ENCODE results near the gene CHRNA4.
"Not testable (repeated sequence)": the region's sequence is repeated elsewhere in the genome, so short reads cannot be mapped to it uniquely, and the experiment has no call there.

CHRNA4 gene

DNA sequence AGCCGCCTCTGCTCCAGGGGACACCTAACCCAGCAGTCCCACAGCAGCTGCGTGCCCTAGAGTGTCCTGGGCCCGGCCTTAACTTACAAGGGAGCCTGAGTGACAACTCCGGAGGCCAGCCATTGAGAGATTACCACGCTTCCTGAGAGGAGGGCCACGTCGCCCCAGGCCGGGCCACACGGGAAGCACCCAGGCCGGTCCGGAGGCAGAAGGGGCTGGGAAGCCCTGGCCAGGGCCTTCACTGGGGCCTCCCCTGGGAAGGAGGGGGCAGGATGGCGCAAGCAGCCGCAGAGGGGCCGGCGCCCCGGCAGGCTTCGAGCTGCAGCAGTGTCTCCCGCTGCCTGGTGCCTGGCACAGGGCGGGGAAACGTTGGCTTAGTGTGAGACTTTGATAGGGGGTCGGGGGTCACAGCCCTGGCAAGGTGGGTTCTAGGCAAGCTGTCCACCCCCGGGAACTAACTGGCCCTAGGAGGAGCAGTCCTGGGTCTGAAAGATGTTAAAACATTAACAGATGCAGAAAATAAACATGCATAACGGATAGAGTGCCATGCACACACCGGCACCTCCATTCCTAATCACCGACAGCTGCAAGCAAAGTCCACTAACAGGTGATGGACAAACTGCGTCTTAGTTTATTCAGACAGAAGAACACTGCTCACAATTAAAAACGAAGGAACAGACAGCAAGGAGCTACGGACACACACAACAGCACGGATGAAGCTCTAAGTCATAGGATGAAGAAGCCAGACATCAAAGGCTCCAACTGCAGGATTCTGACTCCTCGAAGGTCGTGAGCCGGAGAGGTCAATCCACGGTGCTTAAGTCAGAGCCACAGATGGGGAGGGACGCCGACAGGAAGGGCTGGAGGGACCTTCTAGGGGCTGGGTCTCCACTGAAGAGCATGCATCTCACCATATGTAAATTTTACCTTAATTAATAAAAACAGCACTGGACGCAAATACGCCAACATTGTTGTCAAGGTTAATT is 17.4 kb downstream of the CHRNA4 start:
- TF ChIP-seq, protein P1, sequence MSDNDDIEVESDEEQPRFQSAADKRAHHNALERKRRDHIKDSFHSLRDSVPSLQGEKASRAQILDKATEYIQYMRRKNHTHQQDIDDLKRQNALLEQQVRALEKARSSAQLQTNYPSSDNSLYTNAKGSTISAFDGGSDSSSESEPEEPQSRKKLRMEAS (IDR thresholded peaks at IDR 0.05; ENCODE audit: low read depth, low read length) = no peak
- no peak for TF ChIP-seq CTCF (IDR thresholded peaks at IDR 0.05; ENCODE audit: low read depth, low read length)
- no peak for TF ChIP-seq POLR2A (IDR thresholded peaks at IDR 0.05; ENCODE audit: extremely low read depth, insufficient read length)
- DNase-seq (ENCODE audit: low read depth) = no peak
- no peak overlapping the region for H3K4me3 ChIP-seq (ENCODE audit: low read depth, low read length)

DNA sequence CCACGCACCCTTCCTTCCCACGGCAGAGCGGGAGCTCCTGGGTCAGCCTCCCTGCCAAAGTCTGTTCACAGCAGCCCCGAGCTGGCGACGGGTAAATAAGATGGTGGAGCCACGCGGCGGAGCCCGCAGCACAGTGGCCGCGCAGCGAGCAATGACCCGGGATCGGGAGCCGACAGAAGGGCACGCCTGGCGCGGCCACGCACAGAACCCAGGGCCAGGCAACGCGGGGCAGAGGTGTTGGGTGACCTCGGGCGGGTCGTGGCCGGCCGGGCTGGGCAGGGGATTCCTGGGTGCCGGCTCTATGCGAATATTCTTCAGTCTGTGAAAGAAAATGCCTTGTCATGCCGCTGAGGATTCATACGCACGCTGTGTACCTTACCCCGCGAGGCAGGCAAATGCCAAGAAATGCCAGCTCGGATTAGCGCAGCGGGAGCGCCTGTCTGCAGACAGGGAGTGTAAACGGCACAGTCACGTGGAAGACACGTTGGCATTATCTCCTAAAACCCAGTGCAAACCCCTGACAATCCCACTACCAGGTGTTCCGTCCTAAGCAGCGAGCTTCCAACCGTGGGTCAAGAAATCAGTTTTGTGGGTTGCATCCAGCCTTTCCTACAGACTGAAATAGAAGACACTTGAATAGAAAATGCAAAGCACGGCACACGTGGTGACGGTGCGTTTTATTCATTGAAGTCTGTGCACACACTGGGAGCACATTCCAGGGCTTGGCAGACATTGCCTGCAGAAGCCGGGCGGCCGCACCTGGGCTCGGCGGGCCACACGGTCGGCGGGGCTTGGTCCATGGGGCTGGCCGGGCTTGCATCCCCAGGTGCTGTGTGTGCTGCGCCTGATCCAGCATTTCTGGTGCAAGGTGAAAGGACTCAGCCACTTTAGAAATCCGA is 18.3 kb downstream of the CHRNA4 start:
- DNase-seq (ENCODE audit: low read depth) = no peak
- no peak for TF ChIP-seq CTCF (IDR thresholded peaks at IDR 0.05; ENCODE audit: low read depth, low read length)
- no peak for TF ChIP-seq POLR2A (IDR thresholded peaks at IDR 0.05; ENCODE audit: extremely low read depth, insufficient read length)
- TF ChIP-seq, protein P1 (IDR thresholded peaks at IDR 0.05; ENCODE audit: low read depth, low read length) = no peak
- no peak for TF ChIP-seq MYC (IDR thresholded peaks at IDR 0.05; ENCODE audit: low read depth, low read length)
- H3K4me3 ChIP-seq (ENCODE audit: low read depth, low read length) = no peak overlapping the region

DNA sequence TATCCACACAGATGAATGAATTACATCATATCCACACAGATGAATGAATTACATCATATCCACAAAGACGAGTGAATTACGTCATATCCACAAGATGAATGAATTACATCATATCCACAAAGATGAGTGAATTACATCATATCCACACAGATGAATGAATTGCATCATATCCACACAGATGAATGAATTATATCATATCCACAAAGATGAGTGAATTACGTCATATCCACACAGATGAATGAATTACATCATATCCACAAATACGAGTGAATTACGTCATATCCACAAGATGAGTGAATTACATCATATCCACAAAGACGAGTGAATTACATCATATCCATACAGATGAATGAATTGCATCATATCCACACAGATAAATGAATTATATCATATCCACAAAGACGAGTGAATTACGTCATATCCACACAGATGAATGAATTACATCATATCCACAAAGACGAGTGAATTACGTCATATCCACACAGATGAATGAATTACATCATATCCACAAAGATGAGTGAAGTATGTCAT is 20.9 kb downstream of the CHRNA4 start:
- not testable (repeated sequence) for DNase-seq (ENCODE audit: low read depth)

DNA sequence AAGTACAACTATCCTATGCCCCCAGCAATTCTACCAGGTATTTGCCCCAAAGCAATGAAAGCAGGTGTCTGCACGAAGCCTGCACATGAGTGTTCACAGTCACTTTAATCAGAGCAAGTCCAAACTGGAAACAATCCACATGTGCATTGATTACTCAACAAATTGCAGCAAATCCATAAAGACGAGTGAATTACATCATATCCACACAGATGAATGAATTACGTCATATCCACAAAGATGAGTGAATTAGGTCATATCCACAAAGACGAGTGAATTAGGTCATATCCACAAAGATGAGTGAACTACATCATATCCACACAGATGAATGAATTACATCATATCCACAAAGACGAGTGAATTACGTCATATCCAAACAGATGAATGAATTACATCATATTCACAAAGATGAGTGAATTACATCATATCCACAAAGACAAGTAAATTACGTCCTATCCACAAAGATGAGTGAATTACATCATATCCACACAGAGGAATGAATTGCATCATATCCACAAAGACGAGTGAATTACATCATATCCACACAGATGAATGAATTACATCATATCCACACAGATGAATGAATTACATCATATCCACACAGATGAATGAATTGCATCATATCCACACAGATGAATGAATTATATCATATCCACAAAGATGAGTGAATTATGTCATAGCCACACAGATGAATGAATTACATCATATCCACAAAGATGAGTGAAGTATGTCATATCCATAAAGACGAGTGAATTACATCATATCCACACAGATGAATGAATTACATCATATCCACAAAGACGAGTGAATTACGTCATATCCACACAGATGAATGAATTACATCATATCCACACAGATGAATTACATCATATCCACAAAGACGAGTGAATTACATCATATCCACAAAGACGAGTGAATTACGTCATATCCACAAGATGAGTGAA is 21.7 kb downstream of the CHRNA4 start:
- H3K4me3 ChIP-seq (ENCODE audit: low read depth, low read length); DNase-seq (ENCODE audit: low read depth): not testable (repeated sequence)

More for the DNA sequence above, 20.9 kb downstream of the CHRNA4 start:
- not testable (repeated sequence) for H3K4me3 ChIP-seq (ENCODE audit: low read depth, low read length)

DNA sequence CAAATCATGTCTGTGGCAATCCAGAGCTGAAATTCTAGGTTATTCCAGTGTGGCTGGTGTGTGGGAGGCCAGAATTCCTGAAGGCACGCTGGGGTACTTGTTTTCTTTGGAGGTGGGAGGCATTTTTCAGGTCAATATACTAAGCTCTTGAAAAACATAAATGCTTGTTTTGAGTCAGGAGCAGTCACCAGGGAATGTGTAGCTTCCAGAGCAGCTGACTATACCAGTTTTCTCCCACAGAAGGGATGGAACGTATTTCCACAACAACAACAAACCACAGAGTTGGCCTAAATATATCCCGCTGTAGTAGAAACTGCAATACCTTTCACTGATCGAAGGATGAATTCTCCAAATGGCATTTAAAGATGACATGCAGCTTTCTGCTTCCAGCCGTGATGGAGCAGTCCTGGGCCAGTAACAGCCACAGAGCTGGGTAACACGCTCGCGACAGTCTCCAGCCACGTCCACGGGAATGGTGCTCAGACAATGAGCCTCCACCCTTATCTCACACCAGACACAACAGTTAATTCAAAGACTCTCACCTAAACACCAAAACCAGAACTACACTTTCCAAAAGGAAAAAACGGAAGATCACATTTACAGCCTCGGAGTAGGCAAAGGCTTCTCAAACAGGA is 23.2 kb downstream of the CHRNA4 start:
- no peak for TF ChIP-seq POLR2A (IDR thresholded peaks at IDR 0.05; ENCODE audit: extremely low read depth, insufficient read length)
- no peak for TF ChIP-seq CTCF (IDR thresholded peaks at IDR 0.05; ENCODE audit: low read depth, low read length)
- TF ChIP-seq, protein P1 (IDR thresholded peaks at IDR 0.05; ENCODE audit: low read depth, low read length) = no peak
- TF ChIP-seq MYC (IDR thresholded peaks at IDR 0.05; ENCODE audit: low read depth, low read length) = no peak
- DNase-seq (ENCODE audit: low read depth) = no peak
- no peak overlapping the region for H3K4me3 ChIP-seq (ENCODE audit: low read depth, low read length)

- TF ChIP-seq, protein P1 (IDR thresholded peaks at IDR 0.05; ENCODE audit: low read depth, low read length) = no peak
- no peak for TF ChIP-seq POLR2A (IDR thresholded peaks at IDR 0.05; ENCODE audit: extremely low read depth, insufficient read length)
- TF ChIP-seq MYC (IDR thresholded peaks at IDR 0.05; ENCODE audit: low read depth, low read length) = no peak
- no peak for TF ChIP-seq CTCF (IDR thresholded peaks at IDR 0.05; ENCODE audit: low read depth, low read length)
- DNase-seq (ENCODE audit: low read depth) = no peak
- no peak overlapping the region for H3K4me3 ChIP-seq (ENCODE audit: low read depth, low read length)
These were observed 24.9 kb downstream of the CHRNA4 start for GRCh38 chr20:63336232-63336752.
